Omental fat pad (tissue), 4 donors: ENCODE data around the gene ZG16. TPM values are rescaled to one million over a fixed set of nuclear protein-coding genes. Genes with fewer than 3 reads are reported as not detected.

Source experiments
- ATAC-seq: fragments of 150-250 bp; one replicate; pipeline ENCODE4 v1.9.1; 2016; ENCODE audit warnings: mild to moderate bottlenecking, moderate library complexity; ENCODE audit not compliant: low FRiP score
- DNase-seq: peaks from one replicate; pipeline ENCODE4 v3.0.0-alpha.2; 2019; ENCODE audit warnings: low spot score
- CTCF ChIP-seq, 3 donors: fragments of 450-650 bp; IDR thresholded peaks; one replicate each; pipeline ENCODE4 v1.5.1; 2016 to 2017; ENCODE audit warnings: antibody characterized with exemption in 3 of 3, mild to moderate bottlenecking in 3 of 3, moderate library complexity in 2 of 3
- total RNA-seq, 4 donors: library from RNA; depleted of rRNA; stranded (reverse); fragments of >200 nt; gene quantifications; one replicate each; pipeline ENCODE4 v1.1.0, GENCODE V29; 2016

The ZG16 gene
- total RNA-seq, 4 donors from 2014 or later, result not detected

GRCh38 chr16:29808219-29808900 is 30.3 kb downstream of the ZG16 start:
- DNase-seq (no peak), ATAC-seq (no peak)
- TF ChIP-seq CTCF (IDR thresholded peaks at IDR 0.05), result no peak

GRCh38 chr16:29809031-29809747 is 31.1 kb downstream of the ZG16 start:
- TF ChIP-seq CTCF (IDR thresholded peaks at IDR 0.05), result no peak
- DNase-seq, result no peak
- ATAC-seq, result no peak

GRCh38 chr16:29809850-29810698 is 32.0 kb downstream of the ZG16 start:
- TF ChIP-seq CTCF (IDR thresholded peaks at IDR 0.05), result no peak
- no peak for DNase-seq
- ATAC-seq, result no peak

GRCh38 chr16:29810699-29811169 is 32.7 kb downstream of the ZG16 start:
- TF ChIP-seq CTCF (IDR thresholded peaks at IDR 0.05), result no peak
- ATAC-seq (no peak), DNase-seq (no peak)

- peak; percentile 69 for ATAC-seq
Measured at GRCh38 chr16:29811170-29811895, 33.3 kb downstream of the ZG16 start.

More at GRCh38 chr16:29811170-29811895, 33.3 kb downstream of the ZG16 start:
- DNase-seq, result peak; percentile 81
- no peak for TF ChIP-seq CTCF (IDR thresholded peaks at IDR 0.05)
